Panc1 (cell line): ENCODE results near the gene ZW10. TPM values are rescaled to one million over a fixed set of nuclear protein-coding genes. Genes with fewer than 3 reads are reported as not detected.
"Not testable (repeated sequence)": the region's sequence is repeated elsewhere in the genome, so short reads cannot be mapped to it uniquely, and the experiment has no call there.

Experiments used
- ATAC-seq: fragments of 200-7000 bp; cut with Tn5 transposase; 2 replicates; pipeline ENCODE4 v1.9.1; 2020; ENCODE audit warnings: mild to moderate bottlenecking, moderate library complexity
- BruUV-seq: library from RNA; stranded (reverse); fragments of 400-500 nt; replicated peaks from 2 replicates; lab custom pipeline; 2021; lab: Mats Ljungman, UMichigan
- CTCF ChIA-PET: fragments of 300-600 bp; sonication (Branson Sonifier 250); formaldehyde crosslinking; loops from one replicate; lab custom pipeline; 2022; ENCODE audit warnings: antibody characterized with exemption; lab: Charles Lee
- POLR2A ChIA-PET: fragments of 300-600 bp; sonication (Branson Sonifier 250); formaldehyde crosslinking; loops from one replicate; lab custom pipeline; 2022; ENCODE audit warnings: antibody characterized with exemption; lab: Charles Lee
- DNase-seq: peaks from one replicate; pipeline ENCODE4 v3.0.0-alpha.2; 2010; ENCODE audit warnings: low read depth, low spot score
- H3K27ac ChIP-seq: 2 replicates; pipeline ENCODE4 v1.5.1; 2011; ENCODE audit warnings: mild to moderate bottlenecking, low read length, inconsistent platforms
- H3K27me3 ChIP-seq: fragments of 200-500 bp; sonication (Bioruptor generic); 2 replicates; pipeline ENCODE4 v1.6.0; 2014; ENCODE audit warnings: low read length, inconsistent platforms; ENCODE audit not compliant: control insufficient read depth, insufficient read depth
- H3K36me3 ChIP-seq: fragments of 200-500 bp; sonication (Bioruptor generic); 2 replicates; pipeline ENCODE4 v1.5.1; 2014; ENCODE audit warnings: inconsistent platforms, mild to moderate bottlenecking, low read length, moderate library complexity; ENCODE audit not compliant: control insufficient read depth, insufficient read depth
- H3K4me1 ChIP-seq: 2 replicates; pipeline ENCODE4 v1.5.1; 2011; ENCODE audit warnings: inconsistent platforms, mild to moderate bottlenecking, low read length, moderate library complexity; ENCODE audit not compliant: control insufficient read depth, insufficient read depth
- H3K4me3 ChIP-seq, 2 experiments: 2 replicates each; pipeline ENCODE4 v1.5.1; 2011 to 2012; ENCODE audit warnings: low read depth in 2 of 2, low read length in 2 of 2, mild to moderate bottlenecking in 2 of 2, inconsistent platforms in 1 of 2, moderate library complexity in 1 of 2
- H3K9me3 ChIP-seq: fragments of 200-500 bp; sonication (Bioruptor generic); 2 replicates; pipeline ENCODE4 v1.5.1; 2014; ENCODE audit warnings: low read depth, mild to moderate bottlenecking, inconsistent platforms, low read length, moderate library complexity; ENCODE audit not compliant: control insufficient read depth, insufficient read depth
- POLR2AphosphoS5 ChIP-seq: IDR thresholded peaks from 2 replicates; pipeline ENCODE4 v1.6.1; 2012; ENCODE audit warnings: mild to moderate bottlenecking, low read depth, low read length, moderate library complexity
- SIN3A ChIP-seq: IDR thresholded peaks from 2 replicates; pipeline ENCODE4 v1.6.1; 2012; ENCODE audit warnings: low read depth, mild to moderate bottlenecking, low read length, moderate library complexity, borderline replicate concordance; ENCODE audit not compliant: insufficient read depth
- TCF7L2 ChIP-seq: IDR thresholded peaks from 2 replicates; pipeline ENCODE4 v1.6.1; 2011; ENCODE audit warnings: mild to moderate bottlenecking, low read depth, low read length, inconsistent platforms
- in situ Hi-C: cut with HindIII; loops from 2 replicates; pipeline ENCODE4 v1.10.0; 2016; ENCODE audit warnings: low sequenced_read_pairs, low pct_unique_long_range_greater_than_20kb
- intact Hi-C: fragments of 100-400 bp; cut with micrococcal nuclease; formaldehyde crosslinking; loops from one replicate; pipeline ENCODE4 v1.10.0; 2022; ENCODE audit not compliant: unreplicated experiment
- total RNA-seq: library from RNA; stranded (reverse); gene quantifications from one replicate; pipeline ENCODE4 v1.2.1, GENCODE V29; 2021; ENCODE audit not compliant: unreplicated experiment
- TF ChIP-seq, protein P1 (sequence below): fragments of 450-650 bp; IDR thresholded peaks from 2 replicates; pipeline ENCODE4 v1.5.1; 2017; ENCODE audit warnings: mild to moderate bottlenecking
- TF ChIP-seq, protein P2 (sequence below), 2 experiments: IDR thresholded peaks; 2 replicates each; pipeline ENCODE4 v1.6.1; 2011 to 2012; ENCODE audit warnings: low read depth in 2 of 2, control low read depth in 1 of 2, low read length in 1 of 2, mild to moderate bottlenecking in 1 of 2, moderate library complexity in 1 of 2; ENCODE audit not compliant: insufficient read depth in 1 of 2

The ZW10 gene
- total RNA-seq, 1 experiment from 2014 or later = 31.5 TPM

DNA sequence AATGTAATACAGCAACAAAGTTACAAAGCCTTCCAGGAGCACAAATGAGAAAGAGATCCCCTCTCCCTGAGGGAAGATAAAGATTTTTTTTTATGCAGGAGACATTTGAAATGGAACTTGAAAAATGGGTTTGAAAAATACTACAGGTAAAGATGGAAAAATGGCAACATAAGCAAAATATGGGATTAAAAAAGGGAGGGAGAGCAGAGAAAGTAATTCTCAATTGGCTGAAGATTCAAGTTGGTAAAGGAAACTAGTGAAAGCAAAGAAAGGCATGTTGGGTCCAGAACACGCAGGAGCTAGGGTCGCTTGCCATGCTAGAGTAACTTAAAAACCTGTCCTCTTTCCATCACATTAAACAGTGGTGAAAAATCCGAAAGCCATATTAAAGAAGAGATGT, 1.5 kb downstream of the ZW10 start:
- ChIA-PET CTCF (no interaction called here), POLR2A (no interaction called here)
- intact Hi-C loops (no loop called here), in situ Hi-C loops (no loop called here)
- Histone ChIP-seq H3K36me3 (peaks cover 5% of the 10 kb centered on the region), H3K9me3 (no peaks in the 10 kb centered on the region), H3K4me1 (peaks cover 4% of the 10 kb centered on the region), H3K4me3 (peak overlapping the region; percentile 94 to 99; a peak in 3 of 4 replicates), H3K27ac (peak overlapping the region; percentile 52; the same call in 1 of the 2 replicates), H3K27me3 (peaks cover 4% of the 10 kb centered on the region)
- no peak for TF ChIP-seq TCF7L2
- TF ChIP-seq POLR2AphosphoS5 = no peak
- TF ChIP-seq, protein P1, sequence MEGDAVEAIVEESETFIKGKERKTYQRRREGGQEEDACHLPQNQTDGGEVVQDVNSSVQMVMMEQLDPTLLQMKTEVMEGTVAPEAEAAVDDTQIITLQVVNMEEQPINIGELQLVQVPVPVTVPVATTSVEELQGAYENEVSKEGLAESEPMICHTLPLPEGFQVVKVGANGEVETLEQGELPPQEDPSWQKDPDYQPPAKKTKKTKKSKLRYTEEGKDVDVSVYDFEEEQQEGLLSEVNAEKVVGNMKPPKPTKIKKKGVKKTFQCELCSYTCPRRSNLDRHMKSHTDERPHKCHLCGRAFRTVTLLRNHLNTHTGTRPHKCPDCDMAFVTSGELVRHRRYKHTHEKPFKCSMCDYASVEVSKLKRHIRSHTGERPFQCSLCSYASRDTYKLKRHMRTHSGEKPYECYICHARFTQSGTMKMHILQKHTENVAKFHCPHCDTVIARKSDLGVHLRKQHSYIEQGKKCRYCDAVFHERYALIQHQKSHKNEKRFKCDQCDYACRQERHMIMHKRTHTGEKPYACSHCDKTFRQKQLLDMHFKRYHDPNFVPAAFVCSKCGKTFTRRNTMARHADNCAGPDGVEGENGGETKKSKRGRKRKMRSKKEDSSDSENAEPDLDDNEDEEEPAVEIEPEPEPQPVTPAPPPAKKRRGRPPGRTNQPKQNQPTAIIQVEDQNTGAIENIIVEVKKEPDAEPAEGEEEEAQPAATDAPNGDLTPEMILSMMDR = no peak
- TF ChIP-seq, protein P2, sequence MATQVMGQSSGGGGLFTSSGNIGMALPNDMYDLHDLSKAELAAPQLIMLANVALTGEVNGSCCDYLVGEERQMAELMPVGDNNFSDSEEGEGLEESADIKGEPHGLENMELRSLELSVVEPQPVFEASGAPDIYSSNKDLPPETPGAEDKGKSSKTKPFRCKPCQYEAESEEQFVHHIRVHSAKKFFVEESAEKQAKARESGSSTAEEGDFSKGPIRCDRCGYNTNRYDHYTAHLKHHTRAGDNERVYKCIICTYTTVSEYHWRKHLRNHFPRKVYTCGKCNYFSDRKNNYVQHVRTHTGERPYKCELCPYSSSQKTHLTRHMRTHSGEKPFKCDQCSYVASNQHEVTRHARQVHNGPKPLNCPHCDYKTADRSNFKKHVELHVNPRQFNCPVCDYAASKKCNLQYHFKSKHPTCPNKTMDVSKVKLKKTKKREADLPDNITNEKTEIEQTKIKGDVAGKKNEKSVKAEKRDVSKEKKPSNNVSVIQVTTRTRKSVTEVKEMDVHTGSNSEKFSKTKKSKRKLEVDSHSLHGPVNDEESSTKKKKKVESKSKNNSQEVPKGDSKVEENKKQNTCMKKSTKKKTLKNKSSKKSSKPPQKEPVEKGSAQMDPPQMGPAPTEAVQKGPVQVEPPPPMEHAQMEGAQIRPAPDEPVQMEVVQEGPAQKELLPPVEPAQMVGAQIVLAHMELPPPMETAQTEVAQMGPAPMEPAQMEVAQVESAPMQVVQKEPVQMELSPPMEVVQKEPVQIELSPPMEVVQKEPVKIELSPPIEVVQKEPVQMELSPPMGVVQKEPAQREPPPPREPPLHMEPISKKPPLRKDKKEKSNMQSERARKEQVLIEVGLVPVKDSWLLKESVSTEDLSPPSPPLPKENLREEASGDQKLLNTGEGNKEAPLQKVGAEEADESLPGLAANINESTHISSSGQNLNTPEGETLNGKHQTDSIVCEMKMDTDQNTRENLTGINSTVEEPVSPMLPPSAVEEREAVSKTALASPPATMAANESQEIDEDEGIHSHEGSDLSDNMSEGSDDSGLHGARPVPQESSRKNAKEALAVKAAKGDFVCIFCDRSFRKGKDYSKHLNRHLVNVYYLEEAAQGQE (IDR thresholded peaks at IDR 0.05; ENCODE audit: insufficient read depth in 1 of 2, low read depth in 2 of 2, low read length in 1 of 2) = no peak
- no peak for DNase-seq
- TSS peak; percentile 77 for BruUV-seq
- no peak for ATAC-seq

DNA sequence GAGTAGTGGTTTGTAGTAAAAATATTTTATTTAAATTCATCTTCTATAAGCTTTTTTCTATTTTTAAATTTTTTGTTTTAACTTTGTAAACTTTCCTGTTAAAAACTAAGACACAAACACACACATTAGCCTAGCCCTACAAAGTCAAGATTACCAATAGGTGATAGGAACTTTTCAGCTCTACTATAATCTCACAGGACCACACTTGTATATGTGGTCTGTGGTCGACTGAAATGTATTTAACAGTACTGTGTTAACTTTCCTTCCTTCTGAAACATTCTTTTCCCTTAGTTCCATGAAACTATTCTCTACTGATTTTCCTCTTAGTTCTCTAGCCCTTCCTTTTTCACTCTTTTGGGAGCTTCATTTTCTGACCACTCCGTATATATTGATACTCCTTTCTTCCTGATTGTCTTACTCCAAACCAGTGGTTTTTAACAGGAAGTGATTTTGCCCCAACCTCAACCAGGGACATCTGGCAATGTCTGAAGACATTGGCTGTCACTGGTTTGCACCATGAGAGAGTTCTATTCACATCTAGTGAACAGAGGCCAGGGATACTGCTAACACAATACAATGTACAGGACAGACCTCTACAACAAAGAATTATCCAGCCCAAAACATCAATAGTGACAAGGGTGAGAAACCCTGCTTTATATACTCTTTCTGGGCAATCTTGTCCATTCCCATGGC, 8.8 kb downstream of the ZW10 start:
- Histone ChIP-seq H3K9me3 (no peaks in the 10 kb centered on the region), H3K4me1 (no peaks in the 10 kb centered on the region), H3K27me3 (no peaks in the 10 kb centered on the region), H3K36me3 (peaks cover 5% of the 10 kb centered on the region; the same call in 1 of the 2 replicates), H3K27ac (no peak overlapping the region), H3K4me3 (no peak overlapping the region)
- no TSS peak for BruUV-seq
- ChIA-PET POLR2A (no interaction called here), CTCF (no interaction called here)
- ATAC-seq (no peak), DNase-seq (no peak)
- TF ChIP-seq TCF7L2 (no peak), SIN3A (no peak), POLR2AphosphoS5 (no peak)
- TF ChIP-seq, protein P2 (IDR thresholded peaks at IDR 0.05; ENCODE audit: insufficient read depth in 1 of 2, low read depth in 2 of 2, low read length in 1 of 2) = no peak
- TF ChIP-seq, protein P1 = no peak
- intact Hi-C loops = no loop called here
- in situ Hi-C loops = no loop called here

DNA sequence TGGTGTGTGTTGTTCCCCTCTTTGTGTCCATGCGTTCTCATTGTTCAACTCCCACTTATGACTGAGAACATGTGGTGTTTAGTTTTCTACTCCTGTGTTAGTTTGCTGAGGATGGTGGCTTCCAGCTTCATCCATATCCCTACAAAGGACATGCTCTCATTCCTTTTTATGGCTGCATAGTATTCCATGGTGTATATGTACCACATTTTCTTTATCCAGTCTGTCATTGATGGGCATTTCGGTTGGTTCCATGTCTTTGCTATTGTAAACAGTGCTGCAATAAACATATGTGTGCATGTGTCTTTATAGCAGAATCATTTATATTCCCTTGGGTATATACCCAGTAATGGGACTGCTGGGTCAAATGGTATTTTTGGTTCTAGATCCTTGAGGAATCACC, 10.5 kb downstream of the ZW10 start:
- ATAC-seq, H3K27me3 ChIP-seq, H3K9me3 ChIP-seq, H3K4me1 ChIP-seq, CTCF ChIA-PET, H3K36me3 ChIP-seq, DNase-seq, H3K4me3 ChIP-seq, intact Hi-C loops, H3K27ac ChIP-seq, POLR2A ChIA-PET, in situ Hi-C loops: not testable (repeated sequence)
- BruUV-seq = TSS peak; percentile 18
